SK-N-SH (cell line): ENCODE results near the gene CMBL.

Experiments used
- MAX ChIP-seq: IDR thresholded peaks from 2 replicates; pipeline ENCODE4 v1.4.0; 2012; ENCODE audit warnings: low read depth
- RFX5 ChIP-seq: IDR thresholded peaks from 2 replicates; pipeline ENCODE4 v1.6.1; 2012; ENCODE audit warnings: mild to moderate bottlenecking, improper control_type of control experiment, low read length
- YY1 ChIP-seq: IDR thresholded peaks from 2 replicates; pipeline ENCODE4 v1.4.0; 2012; ENCODE audit warnings: low read depth, mild to moderate bottlenecking

DNA sequence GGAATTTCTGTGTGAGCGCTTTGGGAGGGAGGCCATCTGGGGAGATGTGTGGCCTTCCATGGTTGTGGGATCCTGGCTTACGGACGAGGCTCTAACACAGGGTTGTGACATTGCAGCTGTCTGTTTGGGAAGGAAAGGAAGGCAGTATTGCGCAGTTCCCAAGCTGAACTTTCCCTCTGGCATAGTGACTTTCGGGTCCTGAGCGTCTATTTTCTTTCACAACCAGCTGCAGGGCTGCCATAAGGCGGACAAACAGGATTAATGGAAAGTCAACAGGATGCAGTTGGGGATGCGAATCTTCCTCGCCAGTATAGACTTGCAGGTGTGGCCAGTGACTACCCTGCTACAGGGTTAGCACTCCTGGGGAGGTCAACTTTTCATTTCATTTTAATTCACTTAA lies 31.7 kb downstream of the CMBL start:
- TF ChIP-seq RFX5, result no peak
- TF ChIP-seq MAX, result no peak
- TF ChIP-seq YY1, result no peak
